ENCODE data around the gene IL1R2. TPM values are rescaled to one million over a fixed set of nuclear protein-coding genes. Genes with fewer than 3 reads are reported as not detected.
A peak's percentile ranks its signal among the peaks of the same experiment; 100 is the strongest.

Gene IL1R2
- total and polyA plus RNA-seq, 9 of the 15 experiments (the other 6 are each of a cell fraction or from before 2014, with no cell fraction given) = 0.13 TPM; not detected in 8

DNA sequence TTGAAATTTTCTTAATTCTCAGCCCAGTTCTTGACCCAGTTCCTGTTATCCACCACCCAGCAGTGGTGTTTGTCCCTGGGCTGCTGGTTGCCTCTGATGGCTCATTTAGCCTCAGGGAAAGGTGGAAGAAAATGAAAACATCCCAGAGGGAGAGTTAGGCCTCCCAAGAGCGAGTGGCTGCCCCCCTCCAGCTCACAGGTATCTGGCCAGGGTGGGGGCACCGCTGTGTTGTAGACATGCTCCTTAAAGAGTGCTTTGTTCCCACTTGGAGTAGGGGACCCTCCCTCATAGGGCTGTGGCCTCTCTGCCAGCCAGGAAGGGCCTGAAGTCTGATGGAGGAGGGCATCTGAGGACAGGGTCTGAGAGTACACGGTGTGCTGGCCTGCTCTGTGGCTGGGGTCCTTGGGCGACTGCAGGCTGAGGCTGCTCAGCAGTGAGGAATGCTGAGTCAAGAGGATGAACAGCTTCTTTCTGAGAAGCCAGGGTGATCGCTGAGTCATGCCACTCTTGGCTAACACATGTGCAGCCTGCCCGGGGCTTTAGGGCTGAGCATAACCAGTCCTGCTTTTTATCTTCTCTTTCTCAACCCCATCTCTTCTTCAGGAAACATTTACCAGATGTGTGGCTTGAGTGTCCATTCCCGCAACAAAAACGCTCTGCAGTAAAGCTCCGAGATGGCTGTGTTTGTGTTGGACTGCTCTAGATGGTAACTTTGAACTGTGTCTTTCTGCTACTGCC lies 72.3 kb downstream of the IL1R2 start (continued):
- TF ChIP-seq STAT5B (CRISPR knock-in tag; IDR thresholded peaks at IDR 0.05) (no peak), TEAD2 (tag; IDR thresholded peaks at IDR 0.05) (peak; percentile 73; the same call in 1 of the 2 replicates), BACH1 (tag; IDR thresholded peaks at IDR 0.05) (peak; percentile 99), DIDO1 (tag; IDR thresholded peaks at IDR 0.05; ENCODE audit: low read depth) (no peak), ZNF316 (IDR thresholded peaks at IDR 0.05) (peak; percentile 100), ZNF239 (CRISPR knock-in tag; IDR thresholded peaks at IDR 0.05) (no peak), CREM (IDR thresholded peaks at IDR 0.05; ENCODE audit: low read depth) (peak; percentile 24; the same call in 1 of the 2 replicates), ZNF766 (CRISPR knock-in tag; conservative IDR thresholded peaks at IDR 0.05) (peak; percentile 84)
- TF ChIP-seq, protein P1, sequence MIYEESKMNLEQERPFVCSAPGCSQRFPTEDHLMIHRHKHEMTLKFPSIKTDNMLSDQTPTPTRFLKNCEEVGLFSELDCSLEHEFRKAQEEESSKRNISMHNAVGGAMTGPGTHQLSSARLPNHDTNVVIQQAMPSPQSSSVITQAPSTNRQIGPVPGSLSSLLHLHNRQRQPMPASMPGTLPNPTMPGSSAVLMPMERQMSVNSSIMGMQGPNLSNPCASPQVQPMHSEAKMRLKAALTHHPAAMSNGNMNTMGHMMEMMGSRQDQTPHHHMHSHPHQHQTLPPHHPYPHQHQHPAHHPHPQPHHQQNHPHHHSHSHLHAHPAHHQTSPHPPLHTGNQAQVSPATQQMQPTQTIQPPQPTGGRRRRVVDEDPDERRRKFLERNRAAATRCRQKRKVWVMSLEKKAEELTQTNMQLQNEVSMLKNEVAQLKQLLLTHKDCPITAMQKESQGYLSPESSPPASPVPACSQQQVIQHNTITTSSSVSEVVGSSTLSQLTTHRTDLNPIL (CRISPR knock-in tag; IDR thresholded peaks at IDR 0.05) = no peak
- TF ChIP-seq, protein P2, sequence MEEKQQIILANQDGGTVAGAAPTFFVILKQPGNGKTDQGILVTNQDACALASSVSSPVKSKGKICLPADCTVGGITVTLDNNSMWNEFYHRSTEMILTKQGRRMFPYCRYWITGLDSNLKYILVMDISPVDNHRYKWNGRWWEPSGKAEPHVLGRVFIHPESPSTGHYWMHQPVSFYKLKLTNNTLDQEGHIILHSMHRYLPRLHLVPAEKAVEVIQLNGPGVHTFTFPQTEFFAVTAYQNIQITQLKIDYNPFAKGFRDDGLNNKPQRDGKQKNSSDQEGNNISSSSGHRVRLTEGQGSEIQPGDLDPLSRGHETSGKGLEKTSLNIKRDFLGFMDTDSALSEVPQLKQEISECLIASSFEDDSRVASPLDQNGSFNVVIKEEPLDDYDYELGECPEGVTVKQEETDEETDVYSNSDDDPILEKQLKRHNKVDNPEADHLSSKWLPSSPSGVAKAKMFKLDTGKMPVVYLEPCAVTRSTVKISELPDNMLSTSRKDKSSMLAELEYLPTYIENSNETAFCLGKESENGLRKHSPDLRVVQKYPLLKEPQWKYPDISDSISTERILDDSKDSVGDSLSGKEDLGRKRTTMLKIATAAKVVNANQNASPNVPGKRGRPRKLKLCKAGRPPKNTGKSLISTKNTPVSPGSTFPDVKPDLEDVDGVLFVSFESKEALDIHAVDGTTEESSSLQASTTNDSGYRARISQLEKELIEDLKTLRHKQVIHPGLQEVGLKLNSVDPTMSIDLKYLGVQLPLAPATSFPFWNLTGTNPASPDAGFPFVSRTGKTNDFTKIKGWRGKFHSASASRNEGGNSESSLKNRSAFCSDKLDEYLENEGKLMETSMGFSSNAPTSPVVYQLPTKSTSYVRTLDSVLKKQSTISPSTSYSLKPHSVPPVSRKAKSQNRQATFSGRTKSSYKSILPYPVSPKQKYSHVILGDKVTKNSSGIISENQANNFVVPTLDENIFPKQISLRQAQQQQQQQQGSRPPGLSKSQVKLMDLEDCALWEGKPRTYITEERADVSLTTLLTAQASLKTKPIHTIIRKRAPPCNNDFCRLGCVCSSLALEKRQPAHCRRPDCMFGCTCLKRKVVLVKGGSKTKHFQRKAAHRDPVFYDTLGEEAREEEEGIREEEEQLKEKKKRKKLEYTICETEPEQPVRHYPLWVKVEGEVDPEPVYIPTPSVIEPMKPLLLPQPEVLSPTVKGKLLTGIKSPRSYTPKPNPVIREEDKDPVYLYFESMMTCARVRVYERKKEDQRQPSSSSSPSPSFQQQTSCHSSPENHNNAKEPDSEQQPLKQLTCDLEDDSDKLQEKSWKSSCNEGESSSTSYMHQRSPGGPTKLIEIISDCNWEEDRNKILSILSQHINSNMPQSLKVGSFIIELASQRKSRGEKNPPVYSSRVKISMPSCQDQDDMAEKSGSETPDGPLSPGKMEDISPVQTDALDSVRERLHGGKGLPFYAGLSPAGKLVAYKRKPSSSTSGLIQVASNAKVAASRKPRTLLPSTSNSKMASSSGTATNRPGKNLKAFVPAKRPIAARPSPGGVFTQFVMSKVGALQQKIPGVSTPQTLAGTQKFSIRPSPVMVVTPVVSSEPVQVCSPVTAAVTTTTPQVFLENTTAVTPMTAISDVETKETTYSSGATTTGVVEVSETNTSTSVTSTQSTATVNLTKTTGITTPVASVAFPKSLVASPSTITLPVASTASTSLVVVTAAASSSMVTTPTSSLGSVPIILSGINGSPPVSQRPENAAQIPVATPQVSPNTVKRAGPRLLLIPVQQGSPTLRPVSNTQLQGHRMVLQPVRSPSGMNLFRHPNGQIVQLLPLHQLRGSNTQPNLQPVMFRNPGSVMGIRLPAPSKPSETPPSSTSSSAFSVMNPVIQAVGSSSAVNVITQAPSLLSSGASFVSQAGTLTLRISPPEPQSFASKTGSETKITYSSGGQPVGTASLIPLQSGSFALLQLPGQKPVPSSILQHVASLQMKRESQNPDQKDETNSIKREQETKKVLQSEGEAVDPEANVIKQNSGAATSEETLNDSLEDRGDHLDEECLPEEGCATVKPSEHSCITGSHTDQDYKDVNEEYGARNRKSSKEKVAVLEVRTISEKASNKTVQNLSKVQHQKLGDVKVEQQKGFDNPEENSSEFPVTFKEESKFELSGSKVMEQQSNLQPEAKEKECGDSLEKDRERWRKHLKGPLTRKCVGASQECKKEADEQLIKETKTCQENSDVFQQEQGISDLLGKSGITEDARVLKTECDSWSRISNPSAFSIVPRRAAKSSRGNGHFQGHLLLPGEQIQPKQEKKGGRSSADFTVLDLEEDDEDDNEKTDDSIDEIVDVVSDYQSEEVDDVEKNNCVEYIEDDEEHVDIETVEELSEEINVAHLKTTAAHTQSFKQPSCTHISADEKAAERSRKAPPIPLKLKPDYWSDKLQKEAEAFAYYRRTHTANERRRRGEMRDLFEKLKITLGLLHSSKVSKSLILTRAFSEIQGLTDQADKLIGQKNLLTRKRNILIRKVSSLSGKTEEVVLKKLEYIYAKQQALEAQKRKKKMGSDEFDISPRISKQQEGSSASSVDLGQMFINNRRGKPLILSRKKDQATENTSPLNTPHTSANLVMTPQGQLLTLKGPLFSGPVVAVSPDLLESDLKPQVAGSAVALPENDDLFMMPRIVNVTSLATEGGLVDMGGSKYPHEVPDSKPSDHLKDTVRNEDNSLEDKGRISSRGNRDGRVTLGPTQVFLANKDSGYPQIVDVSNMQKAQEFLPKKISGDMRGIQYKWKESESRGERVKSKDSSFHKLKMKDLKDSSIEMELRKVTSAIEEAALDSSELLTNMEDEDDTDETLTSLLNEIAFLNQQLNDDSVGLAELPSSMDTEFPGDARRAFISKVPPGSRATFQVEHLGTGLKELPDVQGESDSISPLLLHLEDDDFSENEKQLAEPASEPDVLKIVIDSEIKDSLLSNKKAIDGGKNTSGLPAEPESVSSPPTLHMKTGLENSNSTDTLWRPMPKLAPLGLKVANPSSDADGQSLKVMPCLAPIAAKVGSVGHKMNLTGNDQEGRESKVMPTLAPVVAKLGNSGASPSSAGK (IDR thresholded peaks at IDR 0.05) = peak; percentile 75
- TF ChIP-seq, protein P3, sequence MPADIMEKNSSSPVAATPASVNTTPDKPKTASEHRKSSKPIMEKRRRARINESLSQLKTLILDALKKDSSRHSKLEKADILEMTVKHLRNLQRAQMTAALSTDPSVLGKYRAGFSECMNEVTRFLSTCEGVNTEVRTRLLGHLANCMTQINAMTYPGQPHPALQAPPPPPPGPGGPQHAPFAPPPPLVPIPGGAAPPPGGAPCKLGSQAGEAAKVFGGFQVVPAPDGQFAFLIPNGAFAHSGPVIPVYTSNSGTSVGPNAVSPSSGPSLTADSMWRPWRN (IDR thresholded peaks at IDR 0.05; ENCODE audit: low read depth) = no peak
- TF ChIP-seq, protein P4, sequence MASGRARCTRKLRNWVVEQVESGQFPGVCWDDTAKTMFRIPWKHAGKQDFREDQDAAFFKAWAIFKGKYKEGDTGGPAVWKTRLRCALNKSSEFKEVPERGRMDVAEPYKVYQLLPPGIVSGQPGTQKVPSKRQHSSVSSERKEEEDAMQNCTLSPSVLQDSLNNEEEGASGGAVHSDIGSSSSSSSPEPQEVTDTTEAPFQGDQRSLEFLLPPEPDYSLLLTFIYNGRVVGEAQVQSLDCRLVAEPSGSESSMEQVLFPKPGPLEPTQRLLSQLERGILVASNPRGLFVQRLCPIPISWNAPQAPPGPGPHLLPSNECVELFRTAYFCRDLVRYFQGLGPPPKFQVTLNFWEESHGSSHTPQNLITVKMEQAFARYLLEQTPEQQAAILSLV (tag; IDR thresholded peaks at IDR 0.05) = no peak

Data from K562 (cell line).